Measurements from ENCODE around the gene ZFP36L2. TPM values are rescaled to one million over a fixed set of nuclear protein-coding genes. Genes with fewer than 3 reads are reported as not detected.

ZFP36L2 gene
- total RNA-seq, 1 donor from 2014 or later: 206 TPM

DNA sequence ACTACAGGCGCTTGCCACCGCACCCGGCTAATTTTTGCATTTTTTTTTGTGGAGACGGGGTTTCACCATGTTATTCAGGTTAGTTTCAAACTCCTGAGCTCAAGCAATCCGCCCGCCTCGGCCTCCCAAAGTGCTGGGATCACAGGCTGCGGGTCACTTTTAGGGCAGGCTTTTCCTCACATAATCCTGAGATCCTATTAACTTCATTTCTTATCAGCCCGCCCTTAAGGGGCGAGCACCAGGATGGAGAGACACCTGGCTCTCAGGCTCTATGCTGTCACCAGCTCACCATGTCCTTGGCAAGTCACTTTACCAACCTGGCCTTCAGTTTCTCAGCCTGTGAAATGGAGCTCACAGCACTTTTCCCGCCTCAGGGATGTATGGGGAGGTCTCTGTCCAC lies 23.0 kb downstream of the ZFP36L2 start:
- no peaks in the 10 kb centered on the region for H3K27me3 ChIP-seq
- no peak overlapping the region for H3K27ac ChIP-seq
- no peaks in the 10 kb centered on the region for H3K4me1 ChIP-seq
- no peaks in the 10 kb centered on the region for H3K9me3 ChIP-seq
- intact Hi-C loops (cut with DNase I): no loop called here
- no peaks in the 10 kb centered on the region for H3K36me3 ChIP-seq
- no peak for DNase-seq (ENCODE audit: extremely low spot score in 2 of 2)
- TF ChIP-seq POLR2AphosphoS5 (IDR thresholded peaks at IDR 0.05; ENCODE audit: insufficient read depth in 1 of 2, low read depth in 1 of 2) (no peak), POLR2A (IDR thresholded peaks at IDR 0.05) (no peak)
- TF ChIP-seq, protein P1, sequence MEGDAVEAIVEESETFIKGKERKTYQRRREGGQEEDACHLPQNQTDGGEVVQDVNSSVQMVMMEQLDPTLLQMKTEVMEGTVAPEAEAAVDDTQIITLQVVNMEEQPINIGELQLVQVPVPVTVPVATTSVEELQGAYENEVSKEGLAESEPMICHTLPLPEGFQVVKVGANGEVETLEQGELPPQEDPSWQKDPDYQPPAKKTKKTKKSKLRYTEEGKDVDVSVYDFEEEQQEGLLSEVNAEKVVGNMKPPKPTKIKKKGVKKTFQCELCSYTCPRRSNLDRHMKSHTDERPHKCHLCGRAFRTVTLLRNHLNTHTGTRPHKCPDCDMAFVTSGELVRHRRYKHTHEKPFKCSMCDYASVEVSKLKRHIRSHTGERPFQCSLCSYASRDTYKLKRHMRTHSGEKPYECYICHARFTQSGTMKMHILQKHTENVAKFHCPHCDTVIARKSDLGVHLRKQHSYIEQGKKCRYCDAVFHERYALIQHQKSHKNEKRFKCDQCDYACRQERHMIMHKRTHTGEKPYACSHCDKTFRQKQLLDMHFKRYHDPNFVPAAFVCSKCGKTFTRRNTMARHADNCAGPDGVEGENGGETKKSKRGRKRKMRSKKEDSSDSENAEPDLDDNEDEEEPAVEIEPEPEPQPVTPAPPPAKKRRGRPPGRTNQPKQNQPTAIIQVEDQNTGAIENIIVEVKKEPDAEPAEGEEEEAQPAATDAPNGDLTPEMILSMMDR (IDR thresholded peaks at IDR 0.05): no peak
- no peak overlapping the region for H3K4me3 ChIP-seq

DNA sequence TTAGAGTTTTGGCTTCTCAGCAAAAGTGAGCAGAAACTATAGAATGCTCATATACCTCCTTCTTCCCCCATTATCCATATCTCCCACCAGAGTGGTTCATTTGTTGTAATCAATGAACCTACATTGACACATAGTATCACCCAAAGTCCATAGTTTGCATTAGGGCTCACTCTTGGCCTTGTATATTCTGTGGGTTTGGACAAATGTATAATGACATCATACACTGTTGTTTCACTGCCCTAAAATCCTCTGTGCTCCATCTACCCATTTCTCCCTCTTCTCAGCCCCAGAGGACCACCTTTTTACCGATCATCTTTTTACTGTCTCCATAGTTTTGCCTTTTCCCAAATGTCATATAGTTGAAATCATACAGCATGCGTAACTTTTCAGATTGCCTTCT lies 24.1 kb downstream of the ZFP36L2 start:
- no peaks in the 10 kb centered on the region for H3K9me3 ChIP-seq
- DNase-seq (ENCODE audit: extremely low spot score in 2 of 2): no peak
- no peak overlapping the region for H3K4me3 ChIP-seq
- no peak overlapping the region for H3K27ac ChIP-seq
- intact Hi-C loops (cut with DNase I): no loop called here
- H3K36me3 ChIP-seq: no peaks in the 10 kb centered on the region
- H3K4me1 ChIP-seq: no peaks in the 10 kb centered on the region
- TF ChIP-seq, protein P1 (IDR thresholded peaks at IDR 0.05): no peak
- TF ChIP-seq POLR2AphosphoS5 (IDR thresholded peaks at IDR 0.05; ENCODE audit: insufficient read depth in 1 of 2, low read depth in 1 of 2) (no peak), POLR2A (IDR thresholded peaks at IDR 0.05) (no peak)
- no peaks in the 10 kb centered on the region for H3K27me3 ChIP-seq

DNA sequence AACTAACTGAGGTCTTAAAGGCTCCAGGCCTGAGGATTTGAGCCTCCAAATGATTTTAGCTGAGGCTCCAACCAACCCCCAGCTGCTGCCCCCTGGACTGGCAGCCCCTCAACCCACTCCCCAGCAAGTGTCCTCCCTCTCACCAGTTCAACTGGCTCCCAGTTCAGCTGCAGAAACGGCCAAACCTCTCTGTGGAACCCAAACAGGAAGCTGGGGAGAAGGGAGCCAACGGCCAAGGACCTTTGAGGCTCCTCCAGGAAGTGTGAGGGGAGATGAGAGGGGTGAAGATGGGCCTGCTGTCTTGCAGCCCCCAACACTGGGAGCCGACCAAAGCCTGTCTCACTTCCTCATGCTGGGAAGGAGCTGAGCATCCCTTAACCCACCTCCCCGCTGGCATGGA lies 24.9 kb downstream of the ZFP36L2 start:
- Histone ChIP-seq H3K27ac (no peak overlapping the region), H3K27me3 (no peaks in the 10 kb centered on the region), H3K4me1 (no peaks in the 10 kb centered on the region), H3K36me3 (no peaks in the 10 kb centered on the region), H3K9me3 (no peaks in the 10 kb centered on the region), H3K4me3 (no peak overlapping the region)
- no peak for TF ChIP-seq POLR2AphosphoS5 (IDR thresholded peaks at IDR 0.05; ENCODE audit: insufficient read depth in 1 of 2, low read depth in 1 of 2)
- no peak for TF ChIP-seq POLR2A (IDR thresholded peaks at IDR 0.05)
- TF ChIP-seq, protein P1 (IDR thresholded peaks at IDR 0.05): no peak
- DNase-seq (ENCODE audit: extremely low spot score in 2 of 2): no peak
- intact Hi-C loops (cut with DNase I): no loop called here

DNA sequence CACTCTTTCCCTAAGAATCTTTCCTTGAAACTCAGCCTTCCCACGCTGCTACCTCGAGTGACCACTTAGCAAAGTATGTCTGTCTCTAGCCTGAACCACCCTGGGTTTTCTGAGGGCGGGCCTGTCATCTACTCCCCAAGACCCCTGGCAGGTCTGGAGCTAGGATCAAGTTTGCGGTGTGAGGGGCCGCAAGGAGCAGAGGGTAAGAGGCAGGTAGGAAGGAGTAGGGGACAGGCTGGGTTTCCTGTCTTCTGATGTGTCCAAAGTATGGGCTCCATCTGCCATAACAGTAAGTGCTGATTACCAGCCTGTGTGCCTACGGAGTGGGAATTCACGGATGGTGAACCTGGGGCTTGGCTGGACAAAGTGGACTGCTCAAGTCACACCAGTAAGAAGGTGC lies 25.4 kb downstream of the ZFP36L2 start:
- TF ChIP-seq POLR2A (IDR thresholded peaks at IDR 0.05) (no peak), POLR2AphosphoS5 (IDR thresholded peaks at IDR 0.05; ENCODE audit: insufficient read depth in 1 of 2, low read depth in 1 of 2) (no peak)
- TF ChIP-seq, protein P1 (IDR thresholded peaks at IDR 0.05): no peak
- Histone ChIP-seq H3K4me3 (no peak overlapping the region), H3K27me3 (no peaks in the 10 kb centered on the region), H3K27ac (no peak overlapping the region), H3K9me3 (no peaks in the 10 kb centered on the region), H3K4me1 (no peaks in the 10 kb centered on the region), H3K36me3 (no peaks in the 10 kb centered on the region)
- no peak for DNase-seq (ENCODE audit: extremely low spot score in 2 of 2)
- intact Hi-C loops (cut with DNase I): no loop called here

DNA sequence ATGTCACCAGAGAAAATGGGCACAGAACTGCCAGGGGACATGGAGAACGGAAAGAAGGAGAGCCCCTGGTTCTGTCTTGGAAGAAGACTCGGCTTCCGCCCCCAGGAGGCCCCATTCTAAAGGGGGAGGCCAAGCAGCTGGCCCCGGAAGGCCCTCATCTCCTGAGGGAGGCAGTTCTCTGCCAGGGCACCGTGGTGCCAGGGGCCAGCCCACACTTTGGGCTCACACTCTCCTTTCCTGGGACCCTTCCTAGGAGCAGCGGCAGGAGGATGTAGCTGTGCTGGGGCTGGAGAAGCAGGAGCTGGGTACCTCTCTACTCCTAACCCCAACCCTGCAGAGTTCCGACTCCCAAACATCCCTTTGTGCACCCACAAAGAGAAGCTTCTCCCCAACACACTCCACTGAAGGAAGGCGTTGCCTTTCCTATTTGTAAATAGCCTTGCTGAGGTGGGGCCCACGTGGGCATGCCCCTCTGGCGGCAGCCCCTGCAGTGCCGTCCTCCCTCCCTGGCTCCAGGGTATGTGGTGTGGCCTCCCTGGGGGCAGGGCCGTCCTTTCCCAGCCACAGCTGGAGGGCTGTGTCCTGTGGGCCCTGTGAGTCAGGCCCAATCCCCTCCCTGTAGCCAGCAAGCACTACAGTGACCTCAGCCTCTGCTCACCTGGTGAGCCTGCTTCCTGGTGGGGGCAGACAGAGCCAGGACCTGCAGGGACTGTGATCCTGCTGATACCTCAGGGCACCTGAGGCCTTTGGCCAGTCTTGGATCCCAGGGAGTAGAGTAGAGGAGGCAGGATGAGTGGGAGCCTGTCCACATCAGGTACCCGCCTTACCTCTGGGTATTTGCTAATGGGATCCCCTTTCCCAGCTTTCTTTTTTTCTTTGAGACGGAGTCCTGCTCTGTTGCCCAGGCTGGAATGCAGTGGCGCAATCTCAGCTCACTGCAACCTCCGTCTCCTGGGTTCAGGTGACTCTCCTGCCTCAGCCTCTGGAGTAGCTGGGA lies 26.6 kb downstream of the ZFP36L2 start:
- Histone ChIP-seq H3K27ac (no peak overlapping the region), H3K4me1 (peaks cover 5% of the 10 kb centered on the region), H3K4me3 (no peak overlapping the region), H3K36me3 (no peaks in the 10 kb centered on the region), H3K9me3 (no peaks in the 10 kb centered on the region), H3K27me3 (no peaks in the 10 kb centered on the region)
- TF ChIP-seq POLR2AphosphoS5 (IDR thresholded peaks at IDR 0.05; ENCODE audit: insufficient read depth in 1 of 2, low read depth in 1 of 2): no peak
- TF ChIP-seq, protein P1 (IDR thresholded peaks at IDR 0.05): no peak
- no peak for DNase-seq (ENCODE audit: extremely low spot score in 2 of 2)
- intact Hi-C loops (cut with DNase I): no loop called here

Measured in vagina (tissue), 2 donors.